Tibial nerve (tissue), 4 donors: Measurements from ENCODE around the gene MUL1. TPM values are rescaled to one million over a fixed set of nuclear protein-coding genes. Genes with fewer than 3 reads are reported as not detected.

Source experiments
- DNase-seq, 2 donors: peaks; one replicate each; pipeline ENCODE4 v3.0.0-alpha.2; 2019; ENCODE audit warnings: low spot score in 2 of 2
- H3K27ac ChIP-seq, 4 donors: fragments of 200-600 bp; sonication (generic) in 3 of 4; one replicate each; pipeline ENCODE4 v1.5.1; 2017 to 2019; ENCODE audit warnings: mild to moderate bottlenecking in 1 of 4
- H3K27me3 ChIP-seq, 2 donors: fragments of 200-600 bp; sonication (generic) in 1 of 2; one replicate each; pipeline versions ENCODE4 v1.5.1 to v1.6.0; 2017 to 2019
- H3K36me3 ChIP-seq, 3 donors: fragments of 200-600 bp; sonication (generic); one replicate each; pipeline ENCODE4 v1.5.1; 2018 to 2019
- H3K4me1 ChIP-seq, 4 donors: fragments of 200-600 bp; sonication (generic) in 3 of 4; one replicate each; pipeline ENCODE4 v1.5.1; 2017 to 2019
- H3K4me3 ChIP-seq, 4 donors: fragments of 200-600 bp; sonication (generic) in 3 of 4; one replicate each; pipeline ENCODE4 v1.5.1; 2017 to 2019; ENCODE audit warnings: mild to moderate bottlenecking in 1 of 4, moderate library complexity in 1 of 4
- H3K9me3 ChIP-seq, 4 donors: fragments of 200-600 bp; sonication (generic) in 3 of 4; one replicate each; pipeline ENCODE4 v1.5.1; 2017 to 2019
- EP300 ChIP-seq, 2 donors: sonication (generic); formaldehyde crosslinking; IDR thresholded peaks; one replicate each; pipeline ENCODE4 v1.6.1; 2017; ENCODE audit warnings: antibody characterized with exemption in 2 of 2, mild to moderate bottlenecking in 1 of 2
- POLR2A ChIP-seq, 2 donors: fragments of 450-650 bp; IDR thresholded peaks; one replicate each; pipeline ENCODE4 v1.6.1; 2017; ENCODE audit warnings: antibody characterized with exemption in 2 of 2, mild to moderate bottlenecking in 2 of 2, moderate library complexity in 2 of 2
- WGBS, 2 donors: methylation state at CpG; one replicate each; pipeline ENCODE4 v1.1.5; 2018; 5-methylcytosine and 5-hydroxymethylcytosine counted together
- total RNA-seq, 4 donors: library from RNA; depleted of rRNA; stranded (reverse); fragments of >200 nt; gene quantifications; one replicate each; pipeline ENCODE4 v1.1.0, GENCODE V29; 2016
- TF ChIP-seq, protein P1 (sequence below), 5 experiments: fragments of 200-600 bp in 3 of 5; fragments of 450-650 bp in 2 of 5; sonication (generic) in 3 of 5; IDR thresholded peaks; one replicate each; pipeline ENCODE4 v1.5.1; 2016 to 2019; ENCODE audit warnings: antibody characterized with exemption in 5 of 5, mild to moderate bottlenecking in 3 of 5, moderate library complexity in 2 of 5

Gene MUL1
- total RNA-seq, 4 donors from 2014 or later = 27.5 to 31.2 (median 30.6) TPM

GRCh38 chr1:20462397-20462796 lies 45.6 kb downstream of the MUL1 start:
- WGBS, 2 donors = 90 to 93% methylated on average over 3 of the region's 3 CpGs

DNA sequence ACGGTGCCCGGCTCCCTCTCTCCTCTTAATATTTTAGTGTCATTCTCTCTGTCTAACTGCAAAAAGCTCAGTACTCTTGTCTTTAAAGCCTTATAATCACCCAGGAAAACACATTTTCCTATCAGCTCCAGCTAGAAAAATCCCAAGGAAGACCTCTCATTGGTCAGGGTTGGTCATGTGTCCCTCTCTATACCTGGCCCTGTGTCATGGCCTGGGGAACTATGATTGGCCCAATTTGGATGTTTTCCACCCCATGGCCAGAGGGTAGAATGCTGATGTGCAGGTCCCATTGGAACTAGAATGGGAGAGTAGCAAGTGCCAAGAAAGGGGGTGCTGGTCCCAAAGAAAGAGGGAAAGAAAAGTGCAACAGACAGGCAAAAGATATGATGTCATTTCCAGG lies 49.2 kb downstream of the MUL1 start:
- Histone ChIP-seq H3K27me3 (peaks cover 0 to 4% of the 10 kb centered on the region in 2 donors), H3K27ac (no peak overlapping the region), H3K4me1 (no peaks in the 10 kb centered on the region), H3K4me3 (no peak overlapping the region), H3K36me3 (no peaks in the 10 kb centered on the region), H3K9me3 (peaks cover 0 to 5% (median 0%) of the 10 kb centered on the region in 4 donors)
- no peak for DNase-seq
- TF ChIP-seq EP300 (IDR thresholded peaks at IDR 0.05) = no peak
- TF ChIP-seq POLR2A (IDR thresholded peaks at IDR 0.05) = no peak
- TF ChIP-seq, protein P1, sequence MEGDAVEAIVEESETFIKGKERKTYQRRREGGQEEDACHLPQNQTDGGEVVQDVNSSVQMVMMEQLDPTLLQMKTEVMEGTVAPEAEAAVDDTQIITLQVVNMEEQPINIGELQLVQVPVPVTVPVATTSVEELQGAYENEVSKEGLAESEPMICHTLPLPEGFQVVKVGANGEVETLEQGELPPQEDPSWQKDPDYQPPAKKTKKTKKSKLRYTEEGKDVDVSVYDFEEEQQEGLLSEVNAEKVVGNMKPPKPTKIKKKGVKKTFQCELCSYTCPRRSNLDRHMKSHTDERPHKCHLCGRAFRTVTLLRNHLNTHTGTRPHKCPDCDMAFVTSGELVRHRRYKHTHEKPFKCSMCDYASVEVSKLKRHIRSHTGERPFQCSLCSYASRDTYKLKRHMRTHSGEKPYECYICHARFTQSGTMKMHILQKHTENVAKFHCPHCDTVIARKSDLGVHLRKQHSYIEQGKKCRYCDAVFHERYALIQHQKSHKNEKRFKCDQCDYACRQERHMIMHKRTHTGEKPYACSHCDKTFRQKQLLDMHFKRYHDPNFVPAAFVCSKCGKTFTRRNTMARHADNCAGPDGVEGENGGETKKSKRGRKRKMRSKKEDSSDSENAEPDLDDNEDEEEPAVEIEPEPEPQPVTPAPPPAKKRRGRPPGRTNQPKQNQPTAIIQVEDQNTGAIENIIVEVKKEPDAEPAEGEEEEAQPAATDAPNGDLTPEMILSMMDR (IDR thresholded peaks at IDR 0.05) = no peak
- 87 to 92% methylated on average over 2 of the region's 2 CpGs for WGBS, 2 donors

More at GRCh38 chr1:20462397-20462796, 45.6 kb downstream of the MUL1 start:
- no peak overlapping the region for H3K4me3 ChIP-seq
- no peaks in the 10 kb centered on the region for H3K36me3 ChIP-seq
- TF ChIP-seq EP300 (IDR thresholded peaks at IDR 0.05) = no peak
- TF ChIP-seq POLR2A (IDR thresholded peaks at IDR 0.05) = no peak
- TF ChIP-seq, protein P1 (IDR thresholded peaks at IDR 0.05) = no peak
- H3K9me3 ChIP-seq = peaks cover 0 to 5% (median 0%) of the 10 kb centered on the region in 4 donors
- H3K27me3 ChIP-seq = peaks cover 0 to 4% of the 10 kb centered on the region in 2 donors
- DNase-seq = no peak
- H3K27ac ChIP-seq = no peak overlapping the region
- H3K4me1 ChIP-seq = no peaks in the 10 kb centered on the region

DNA sequence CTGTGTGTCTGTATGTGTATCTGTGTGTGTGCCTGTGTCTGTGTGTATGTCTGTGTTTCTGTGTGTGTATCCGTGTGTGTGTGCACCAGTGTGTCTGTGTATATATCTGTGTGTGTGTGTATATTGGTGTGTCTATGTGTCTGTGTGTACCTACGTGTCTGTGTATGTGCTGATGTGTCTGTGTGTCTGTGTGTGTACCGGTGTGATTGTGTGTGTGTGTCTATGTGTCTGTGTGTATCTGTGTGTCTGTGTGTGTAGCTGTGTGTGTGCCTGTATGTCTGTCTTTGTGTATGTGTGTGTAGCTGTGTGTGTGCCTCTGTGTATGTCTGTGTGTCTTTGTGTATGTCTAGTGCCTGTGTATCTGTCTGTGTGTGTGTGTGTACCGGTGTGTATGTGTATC lies 53.9 kb downstream of the MUL1 start:
- Histone ChIP-seq H3K27me3 (peaks cover 0 to 34% of the 10 kb centered on the region in 2 donors), H3K4me1 (no peaks in the 10 kb centered on the region), H3K4me3 (no peak overlapping the region), H3K9me3 (no peaks in the 10 kb centered on the region), H3K27ac (no peak overlapping the region), H3K36me3 (no peaks in the 10 kb centered on the region)
- 87% methylated on average over 4 of the region's 4 CpGs for WGBS, 2 donors
- no peak for TF ChIP-seq POLR2A (IDR thresholded peaks at IDR 0.05)
- TF ChIP-seq, protein P1 (IDR thresholded peaks at IDR 0.05) = no peak
- DNase-seq = no peak

DNA sequence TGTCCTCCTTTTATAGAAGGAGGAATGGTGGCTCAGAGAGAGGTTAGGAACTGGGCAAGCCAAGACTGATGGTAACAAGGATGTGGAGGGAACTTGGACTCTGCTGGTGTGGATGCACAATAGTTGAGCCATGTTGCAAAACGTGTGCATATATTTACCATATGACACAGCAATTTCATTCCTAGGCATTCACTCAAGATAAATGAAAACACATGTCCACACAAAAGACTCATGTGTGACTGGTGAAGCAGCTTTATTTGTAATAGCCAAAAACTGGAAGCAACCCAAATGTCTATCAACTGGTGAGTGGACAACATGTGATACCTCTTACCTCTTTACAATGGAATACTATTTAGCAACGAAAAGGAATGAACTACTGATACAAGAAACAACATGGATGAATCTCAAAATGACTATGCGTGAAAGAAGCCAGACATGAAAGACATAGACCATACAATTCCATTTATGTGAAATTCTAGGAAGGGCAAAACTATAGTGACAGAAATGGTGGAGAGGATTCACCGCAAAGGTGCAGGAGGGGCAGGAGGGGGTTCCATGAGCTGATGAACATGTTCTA lies 58.1 kb downstream of the MUL1 start:
- peaks cover 0 to 43% of the 10 kb centered on the region in 2 donors for H3K27me3 ChIP-seq
- 66 to 67% methylated on average over 4 of the region's 4 CpGs for WGBS, 2 donors

More for the DNA sequence above, 58.1 kb downstream of the MUL1 start:
- no peak for DNase-seq
- H3K9me3 ChIP-seq = no peaks in the 10 kb centered on the region
- TF ChIP-seq POLR2A (IDR thresholded peaks at IDR 0.05) = no peak
- TF ChIP-seq, protein P1 (IDR thresholded peaks at IDR 0.05) = no peak
- TF ChIP-seq EP300 (IDR thresholded peaks at IDR 0.05) = no peak
- H3K27ac ChIP-seq = no peak overlapping the region
- H3K4me1 ChIP-seq = no peaks in the 10 kb centered on the region
- no peak overlapping the region for H3K4me3 ChIP-seq
- H3K36me3 ChIP-seq = no peaks in the 10 kb centered on the region

Other genes with a start within 250 kb of the MUL1 start
- not detected for gene VWA5B1, start 217.3 kb downstream of the MUL1 start, total RNA-seq
- gene CAMK2N1, start 21.9 kb downstream of the MUL1 start, total RNA-seq = 1 to 10 TPM; 2.4 to 5.9 (median 4.8) TPM
- 1 to 10 TPM in 1 of 4 donors, under 1 TPM in 1, not detected in 2; 0.90 to 1.0 TPM for gene FAM43B, start 44.4 kb upstream of the MUL1 start, total RNA-seq
- 1 to 10 TPM in 3 of 4 donors, under 1 TPM in 1; 0.84 to 5.7 (median 3.8) TPM for gene CDA, start 80.9 kb upstream of the MUL1 start, total RNA-seq
- gene PINK1, start 125.3 kb upstream of the MUL1 start, total RNA-seq = 100 to 1,000 TPM in 3 of 4 donors, 10 to 100 TPM in 1; 93.9 to 134 (median 124) TPM
- gene DDOST, start 153.2 kb upstream of the MUL1 start, total RNA-seq = 100 to 1,000 TPM in 2 of 4 donors, 10 to 100 TPM in 2; 79.7 to 115 (median 99.6) TPM
- 1 to 10 TPM in 3 of 4 donors, under 1 TPM in 1; 0.59 to 4.2 (median 3.3) TPM for gene KIF17, start 209.9 kb upstream of the MUL1 start, total RNA-seq
- gene SH2D5, start 224.6 kb upstream of the MUL1 start, total RNA-seq = not detected